Muscle layer of duodenum (tissue), 2 donors: ENCODE data around the gene FSCB.

ENCODE experiments used
- H3K27ac ChIP-seq: one replicate; pipeline ENCODE4 v1.7.0; 2013; ENCODE audit warnings: mild to moderate bottlenecking, low read length
- H3K27me3 ChIP-seq: one replicate; pipeline ENCODE4 v1.7.0; 2013; ENCODE audit warnings: low read depth, mild to moderate bottlenecking, control low read depth, low read length
- H3K36me3 ChIP-seq, 2 donors: one replicate each; pipeline ENCODE4 v1.7.0; 2013; ENCODE audit warnings: low read length in 2 of 2, control low read depth in 1 of 2, mild to moderate bottlenecking in 1 of 2; ENCODE audit not compliant: insufficient read depth in 2 of 2, control insufficient read depth in 1 of 2
- H3K4me1 ChIP-seq, 2 donors: one replicate each; pipeline ENCODE4 v1.7.0; 2013; ENCODE audit warnings: low read length in 2 of 2, mild to moderate bottlenecking in 2 of 2, control low read depth in 1 of 2, moderate library complexity in 1 of 2; ENCODE audit not compliant: insufficient read depth in 2 of 2, control insufficient read depth in 1 of 2
- H3K4me3 ChIP-seq, 2 donors: one replicate each; pipeline ENCODE4 v1.7.0; 2013; ENCODE audit warnings: low read length in 2 of 2, low read depth in 1 of 2, mild to moderate bottlenecking in 1 of 2
- H3K9me3 ChIP-seq, 2 donors: one replicate each; pipeline ENCODE4 v1.7.0; 2013; ENCODE audit warnings: low read length in 2 of 2, control low read depth in 1 of 2, mild to moderate bottlenecking in 1 of 2; ENCODE audit not compliant: control insufficient read depth in 1 of 2
- donor health status: healthy.

The FSCB gene

GRCh38 chr14:44477953-44478352, 29.1 kb downstream of the FSCB start:
- Histone ChIP-seq H3K27me3 (no peaks in the 10 kb centered on the region), H3K4me1 (no peaks in the 10 kb centered on the region), H3K27ac (no peak overlapping the region), H3K4me3 (no peak overlapping the region), H3K9me3 (peaks cover 2 to 3% of the 10 kb centered on the region in 2 donors), H3K36me3 (no peaks in the 10 kb centered on the region)

GRCh38 chr14:44468771-44469170, 38.3 kb downstream of the FSCB start:
- H3K36me3 ChIP-seq, result no peaks in the 10 kb centered on the region
- H3K9me3 ChIP-seq, result peaks cover 0 to 2% of the 10 kb centered on the region in 2 donors
- no peak overlapping the region for H3K4me3 ChIP-seq
- H3K27me3 ChIP-seq, result no peaks in the 10 kb centered on the region
- H3K4me1 ChIP-seq, result no peaks in the 10 kb centered on the region
- no peak overlapping the region for H3K27ac ChIP-seq

- Histone ChIP-seq H3K27ac (no peak overlapping the region), H3K4me3 (no peak overlapping the region), H3K36me3 (no peaks in the 10 kb centered on the region), H3K9me3 (no peaks in the 10 kb centered on the region), H3K27me3 (no peaks in the 10 kb centered on the region), H3K4me1 (no peaks in the 10 kb centered on the region)
Observed at GRCh38 chr14:44463356-44464004, 43.6 kb downstream of the FSCB start.

- H3K36me3 ChIP-seq, result no peaks in the 10 kb centered on the region
- H3K27me3 ChIP-seq, result no peaks in the 10 kb centered on the region
- H3K27ac ChIP-seq, result no peak overlapping the region
- H3K4me3 ChIP-seq, result no peak overlapping the region
- H3K4me1 ChIP-seq, result no peaks in the 10 kb centered on the region
- H3K9me3 ChIP-seq, result no peaks in the 10 kb centered on the region
Observed at GRCh38 chr14:44462381-44462780, 44.7 kb downstream of the FSCB start.

GRCh38 chr14:44461811-44462210, 45.3 kb downstream of the FSCB start:
- H3K9me3 ChIP-seq, result peaks cover 0 to 4% of the 10 kb centered on the region in 2 donors
- H3K36me3 ChIP-seq, result no peaks in the 10 kb centered on the region
- no peak overlapping the region for H3K4me3 ChIP-seq
- H3K27ac ChIP-seq, result no peak overlapping the region
- H3K4me1 ChIP-seq, result no peaks in the 10 kb centered on the region
- no peaks in the 10 kb centered on the region for H3K27me3 ChIP-seq
